Neuron (in vitro differentiated cells): ENCODE results near the gene ITGA11.
"Not testable (repeated sequence)": the region's sequence is repeated elsewhere in the genome, so short reads cannot be mapped to it uniquely, and the experiment has no call there.

ENCODE experiments used
- H2AFZ ChIP-seq: one replicate; pipeline ENCODE4 v1.6.1; 2013; ENCODE audit warnings: low read depth, mild to moderate bottlenecking, inconsistent platforms, low read length, moderate library complexity
- H3K27me3 ChIP-seq: one replicate; pipeline ENCODE4 v1.6.1; 2013; ENCODE audit warnings: low read length; ENCODE audit not compliant: insufficient read depth
- H3K36me3 ChIP-seq: one replicate; pipeline ENCODE4 v1.6.1; 2013; ENCODE audit warnings: low read length; ENCODE audit not compliant: insufficient read depth
- H3K4me1 ChIP-seq: one replicate; pipeline ENCODE4 v1.6.1; 2013; ENCODE audit warnings: low read length; ENCODE audit not compliant: insufficient read depth
- H3K4me3 ChIP-seq: 2 replicates; pipeline ENCODE4 v1.5.1; 2013; ENCODE audit warnings: mild to moderate bottlenecking, low read length, moderate library complexity
- H3K9me3 ChIP-seq: one replicate; pipeline ENCODE4 v1.6.1; 2013; ENCODE audit warnings: low read length

ITGA11 gene

GRCh38 chr15:68401496-68402431 is 30.2 kb downstream of the ITGA11 start:
- Histone ChIP-seq H3K4me3 (no peak overlapping the region), H3K27me3 (no peaks in the 10 kb centered on the region), H2AFZ (no peak overlapping the region), H3K4me1 (no peaks in the 10 kb centered on the region), H3K36me3 (no peaks in the 10 kb centered on the region), H3K9me3 (no peaks in the 10 kb centered on the region)

- Histone ChIP-seq H3K27me3 (no peaks in the 10 kb centered on the region), H3K4me3 (no peak overlapping the region), H3K9me3 (no peaks in the 10 kb centered on the region), H3K4me1 (no peaks in the 10 kb centered on the region), H3K36me3 (no peaks in the 10 kb centered on the region), H2AFZ (no peak overlapping the region)
These were observed 31.9 kb downstream of the ITGA11 start for GRCh38 chr15:68400066-68400456.

- H3K27me3 ChIP-seq = no peaks in the 10 kb centered on the region
- no peak overlapping the region for H2AFZ ChIP-seq
- no peaks in the 10 kb centered on the region for H3K9me3 ChIP-seq
- H3K36me3 ChIP-seq = no peaks in the 10 kb centered on the region
- no peak overlapping the region for H3K4me3 ChIP-seq
- H3K4me1 ChIP-seq = no peaks in the 10 kb centered on the region
These were observed 32.6 kb downstream of the ITGA11 start for GRCh38 chr15:68399096-68400065.

GRCh38 chr15:68397999-68398398 is 34.0 kb downstream of the ITGA11 start:
- H3K4me1 ChIP-seq, H2AFZ ChIP-seq, H3K4me3 ChIP-seq, H3K27me3 ChIP-seq, H3K9me3 ChIP-seq, H3K36me3 ChIP-seq: not testable (repeated sequence)

GRCh38 chr15:68396068-68396467 is 35.9 kb downstream of the ITGA11 start:
- no peak overlapping the region for H2AFZ ChIP-seq
- no peak overlapping the region for H3K4me3 ChIP-seq
- H3K36me3 ChIP-seq = no peaks in the 10 kb centered on the region
- H3K9me3 ChIP-seq = no peaks in the 10 kb centered on the region
- no peaks in the 10 kb centered on the region for H3K27me3 ChIP-seq
- no peaks in the 10 kb centered on the region for H3K4me1 ChIP-seq

GRCh38 chr15:68391121-68391520 is 40.8 kb downstream of the ITGA11 start:
- Histone ChIP-seq H3K4me3 (no peak overlapping the region), H3K27me3 (peaks cover 3% of the 10 kb centered on the region), H3K4me1 (no peaks in the 10 kb centered on the region), H2AFZ (no peak overlapping the region), H3K9me3 (no peaks in the 10 kb centered on the region), H3K36me3 (no peaks in the 10 kb centered on the region)

- no peak overlapping the region for H2AFZ ChIP-seq
- no peaks in the 10 kb centered on the region for H3K36me3 ChIP-seq
- no peaks in the 10 kb centered on the region for H3K9me3 ChIP-seq
- H3K4me1 ChIP-seq = no peaks in the 10 kb centered on the region
- H3K27me3 ChIP-seq = peaks cover 3% of the 10 kb centered on the region
- no peak overlapping the region for H3K4me3 ChIP-seq
These were observed 41.8 kb downstream of the ITGA11 start for GRCh38 chr15:68389936-68390817.

- Histone ChIP-seq H2AFZ (no peak overlapping the region), H3K9me3 (no peaks in the 10 kb centered on the region), H3K4me3 (no peak overlapping the region), H3K27me3 (peaks cover 3% of the 10 kb centered on the region), H3K4me1 (no peaks in the 10 kb centered on the region), H3K36me3 (no peaks in the 10 kb centered on the region)
These were observed 42.7 kb downstream of the ITGA11 start for GRCh38 chr15:68389041-68389930.

- Histone ChIP-seq H3K36me3 (no peaks in the 10 kb centered on the region), H3K4me1 (no peaks in the 10 kb centered on the region)
These were observed 44.4 kb downstream of the ITGA11 start for GRCh38 chr15:68387381-68388143.

GRCh38 chr15:68386587-68387288 is 45.2 kb downstream of the ITGA11 start:
- Histone ChIP-seq H3K4me1 (no peaks in the 10 kb centered on the region), H3K9me3 (no peaks in the 10 kb centered on the region), H3K36me3 (no peaks in the 10 kb centered on the region), H3K27me3 (peaks cover 3% of the 10 kb centered on the region), H2AFZ (no peak overlapping the region), H3K4me3 (no peak overlapping the region)

More at GRCh38 chr15:68387381-68388143, 44.4 kb downstream of the ITGA11 start:
- no peaks in the 10 kb centered on the region for H3K9me3 ChIP-seq
- no peak overlapping the region for H2AFZ ChIP-seq
- H3K27me3 ChIP-seq = peaks cover 3% of the 10 kb centered on the region
- H3K4me3 ChIP-seq = no peak overlapping the region
